ENCODE data around the gene ZNF521. TPM values are rescaled to one million over a fixed set of nuclear protein-coding genes. Genes with fewer than 3 reads are reported as not detected.

The ZNF521 gene
- total RNA-seq, 1 experiment from 2014 or later = not detected

GRCh38 chr18:25282282-25282681 lies 69.7 kb downstream of the ZNF521 start:
- Histone ChIP-seq H3K27ac (no peak overlapping the region), H3K9me3 (ENCODE audit: insufficient read depth, low read depth) (no peaks in the 10 kb centered on the region), H3K27me3 (ENCODE audit: insufficient read depth, low read depth) (no peaks in the 10 kb centered on the region), H3K4me3 (no peak overlapping the region), H3K79me2 (ENCODE audit: low read depth) (no peaks in the 10 kb centered on the region), H3F3A (ENCODE audit: insufficient read depth, low read depth) (no peaks in the 10 kb centered on the region), H2AFZ (no peak overlapping the region), H3K4me1 (replicated peaks; ENCODE audit: insufficient read depth) (no peaks in the 10 kb centered on the region), H3K4me2 (no peak overlapping the region), H4K20me1 (ENCODE audit: insufficient read depth) (no peaks in the 10 kb centered on the region), H3K9me2 (ENCODE audit: insufficient read depth) (no peaks in the 10 kb centered on the region), H3K36me3 (ENCODE audit: low read depth) (no peaks in the 10 kb centered on the region)
- no TSS peak for BruUV-seq (replicated peaks)
- TF ChIP-seq CTCF (conservative IDR thresholded peaks at IDR 0.05) = no peak
- no peak for TF ChIP-seq EZH2 (IDR thresholded peaks at IDR 0.05; ENCODE audit: low read depth)
- ChIA-PET POLR2A (ENCODE audit: unreplicated experiment) (no interaction called here), CTCF (no interaction called here)
- no peak for DNase-seq
- intact Hi-C loops (cut with micrococcal nuclease; ENCODE audit: unreplicated experiment) = no loop called here

- Histone ChIP-seq H3K36me3 (ENCODE audit: low read depth) (no peaks in the 10 kb centered on the region), H3F3A (ENCODE audit: insufficient read depth, low read depth) (no peaks in the 10 kb centered on the region), H3K4me3 (no peak overlapping the region), H3K4me1 (replicated peaks; ENCODE audit: insufficient read depth) (no peaks in the 10 kb centered on the region), H3K4me2 (no peak overlapping the region), H3K27ac (no peak overlapping the region), H2AFZ (no peak overlapping the region), H3K9me3 (ENCODE audit: insufficient read depth, low read depth) (no peaks in the 10 kb centered on the region), H3K9me2 (ENCODE audit: insufficient read depth) (no peaks in the 10 kb centered on the region), H3K79me2 (ENCODE audit: low read depth) (no peaks in the 10 kb centered on the region), H3K27me3 (ENCODE audit: insufficient read depth, low read depth) (no peaks in the 10 kb centered on the region), H4K20me1 (ENCODE audit: insufficient read depth) (no peaks in the 10 kb centered on the region)
- intact Hi-C loops (cut with micrococcal nuclease; ENCODE audit: unreplicated experiment) = no loop called here
- ChIA-PET CTCF (no interaction called here), POLR2A (ENCODE audit: unreplicated experiment) (no interaction called here)
- TF ChIP-seq EZH2 (IDR thresholded peaks at IDR 0.05; ENCODE audit: low read depth) = no peak
- TF ChIP-seq CTCF (conservative IDR thresholded peaks at IDR 0.05) = no peak
- DNase-seq = no peak
- BruUV-seq (replicated peaks) = no TSS peak
These were observed 70.4 kb downstream of the ZNF521 start for GRCh38 chr18:25281556-25281955.

DNA sequence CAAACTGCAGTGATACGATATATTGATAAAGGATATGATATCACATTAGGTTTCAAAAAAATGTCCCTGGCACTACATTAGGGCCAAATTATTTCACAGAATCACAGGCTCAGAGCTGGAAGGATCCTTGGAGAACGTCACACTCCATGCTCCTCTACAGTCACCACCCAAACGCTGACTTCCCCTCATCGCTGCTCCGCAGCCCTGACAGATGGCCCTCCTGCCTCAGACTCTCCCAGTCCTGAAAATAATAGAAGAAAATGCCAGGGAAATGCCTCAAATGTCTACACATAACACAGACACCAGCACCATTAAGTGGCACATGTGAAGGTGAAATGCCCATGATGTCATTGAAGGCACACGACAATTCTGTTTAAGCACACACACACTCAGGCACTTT lies 72.0 kb downstream of the ZNF521 start:
- Histone ChIP-seq H3K9me3 (ENCODE audit: insufficient read depth, low read depth) (no peaks in the 10 kb centered on the region), H3K36me3 (ENCODE audit: low read depth) (no peaks in the 10 kb centered on the region), H3K27ac (no peak overlapping the region), H4K20me1 (ENCODE audit: insufficient read depth) (no peaks in the 10 kb centered on the region), H3K27me3 (ENCODE audit: insufficient read depth, low read depth) (no peaks in the 10 kb centered on the region), H3K9me2 (ENCODE audit: insufficient read depth) (no peaks in the 10 kb centered on the region), H3K4me1 (replicated peaks; ENCODE audit: insufficient read depth) (no peaks in the 10 kb centered on the region), H3K79me2 (ENCODE audit: low read depth) (no peaks in the 10 kb centered on the region), H2AFZ (no peak overlapping the region), H3K4me3 (no peak overlapping the region), H3K4me2 (no peak overlapping the region), H3F3A (ENCODE audit: insufficient read depth, low read depth) (no peaks in the 10 kb centered on the region)
- ChIA-PET CTCF (no interaction called here), POLR2A (ENCODE audit: unreplicated experiment) (no interaction called here)
- DNase-seq = no peak
- no peak for TF ChIP-seq CTCF (conservative IDR thresholded peaks at IDR 0.05)
- TF ChIP-seq EZH2 (IDR thresholded peaks at IDR 0.05; ENCODE audit: low read depth) = no peak
- intact Hi-C loops (cut with micrococcal nuclease; ENCODE audit: unreplicated experiment) = no loop called here
- BruUV-seq (replicated peaks) = no TSS peak

All from PC-9 (cell line).